ENCODE results near the gene VWA7.

The VWA7 gene

DNA sequence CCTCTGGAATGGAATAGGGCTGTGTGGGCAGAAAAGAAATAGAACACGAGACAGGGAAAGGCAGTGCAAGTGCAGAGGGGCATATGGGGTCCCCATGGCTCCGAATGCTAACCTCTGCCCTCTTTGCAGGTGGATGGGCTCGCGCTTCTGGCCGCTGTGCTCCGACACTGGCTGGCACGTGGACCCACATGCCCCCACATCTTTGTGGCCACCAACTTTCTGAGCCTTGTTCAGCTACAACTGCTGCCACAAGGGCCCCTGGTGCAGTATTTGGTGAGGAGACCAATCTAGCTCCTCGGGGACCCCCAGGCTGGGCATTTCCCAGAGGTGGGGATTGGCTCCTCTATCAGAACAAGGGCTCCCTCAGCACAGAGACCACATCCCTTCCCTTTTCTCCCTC is 15.8 kb downstream of the VWA7 start:
- no peak for FAIRE-seq
- DNase-seq (ENCODE audit: insufficient read length, low spot score) = no peak

DNA sequence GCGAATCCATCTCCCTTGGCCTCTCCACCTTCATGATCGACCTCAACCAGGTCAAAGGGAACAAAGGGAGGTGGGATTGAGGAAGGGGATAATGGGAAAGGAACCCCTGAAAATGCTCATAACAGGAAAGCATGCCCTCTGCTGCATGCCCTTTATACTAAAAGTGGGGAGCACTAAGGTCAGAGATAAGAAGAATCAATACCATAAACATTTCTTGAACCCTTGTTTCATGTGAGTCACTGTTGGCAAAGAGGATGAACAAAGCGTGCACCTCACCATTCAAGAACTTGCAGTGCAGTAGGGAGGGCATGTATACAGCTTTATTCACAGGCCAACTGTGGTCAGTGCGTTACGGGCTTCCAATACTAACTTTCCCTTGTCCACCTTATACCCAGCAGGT is 16.3 kb downstream of the VWA7 start:
- FAIRE-seq = no peak
- DNase-seq (ENCODE audit: insufficient read length, low spot score) = no peak

DNA sequence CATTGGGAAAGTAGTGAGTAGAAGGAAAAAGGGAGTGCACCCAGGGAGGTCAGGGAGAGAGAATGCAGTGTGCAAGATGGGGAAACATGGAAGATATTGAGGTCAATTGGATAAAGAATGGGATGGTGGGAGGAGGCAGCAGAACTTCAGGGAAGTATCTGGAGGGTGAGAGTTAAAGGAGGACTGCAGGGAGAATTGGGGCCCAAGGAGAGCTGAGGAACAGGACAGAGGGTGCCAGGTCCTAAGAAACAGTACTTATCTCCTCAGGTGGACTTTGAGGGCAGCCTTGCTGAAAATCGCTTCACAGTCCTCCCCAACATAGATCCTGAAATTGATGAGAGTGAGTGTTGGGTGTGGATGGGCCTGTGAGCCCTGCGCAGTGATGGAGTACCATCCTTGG is 18.8 kb downstream of the VWA7 start:
- DNase-seq (ENCODE audit: insufficient read length, low spot score) (no peak), FAIRE-seq (no peak)

DNA sequence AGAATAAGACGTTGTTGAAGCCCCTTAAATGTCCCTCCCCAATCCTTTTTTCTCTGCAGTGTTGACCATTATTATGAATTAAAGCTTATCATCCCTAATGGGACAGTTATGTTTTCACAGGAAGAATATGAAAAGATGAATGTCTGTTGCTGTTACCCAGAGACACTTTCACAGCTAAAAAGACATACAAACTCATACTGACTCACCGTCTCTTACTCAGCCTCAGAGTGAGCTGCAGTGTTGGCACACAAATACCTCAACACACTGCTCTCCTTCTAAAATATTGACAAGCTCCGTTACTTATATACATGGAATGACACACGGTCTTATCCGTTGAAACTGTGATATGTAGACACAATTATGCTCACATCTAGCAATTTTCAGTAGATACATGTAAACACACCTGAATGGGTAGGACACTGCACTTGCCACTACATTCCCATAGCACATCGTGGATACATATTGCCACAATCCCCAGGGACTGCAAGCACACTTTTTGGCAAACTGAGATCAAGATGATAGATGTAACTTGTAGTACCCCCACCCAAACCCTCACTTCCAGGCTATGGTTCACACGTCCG is 24.3 kb downstream of the VWA7 start:
- DNase-seq (ENCODE audit: insufficient read length, low spot score) = no peak
- FAIRE-seq = no peak

DNA sequence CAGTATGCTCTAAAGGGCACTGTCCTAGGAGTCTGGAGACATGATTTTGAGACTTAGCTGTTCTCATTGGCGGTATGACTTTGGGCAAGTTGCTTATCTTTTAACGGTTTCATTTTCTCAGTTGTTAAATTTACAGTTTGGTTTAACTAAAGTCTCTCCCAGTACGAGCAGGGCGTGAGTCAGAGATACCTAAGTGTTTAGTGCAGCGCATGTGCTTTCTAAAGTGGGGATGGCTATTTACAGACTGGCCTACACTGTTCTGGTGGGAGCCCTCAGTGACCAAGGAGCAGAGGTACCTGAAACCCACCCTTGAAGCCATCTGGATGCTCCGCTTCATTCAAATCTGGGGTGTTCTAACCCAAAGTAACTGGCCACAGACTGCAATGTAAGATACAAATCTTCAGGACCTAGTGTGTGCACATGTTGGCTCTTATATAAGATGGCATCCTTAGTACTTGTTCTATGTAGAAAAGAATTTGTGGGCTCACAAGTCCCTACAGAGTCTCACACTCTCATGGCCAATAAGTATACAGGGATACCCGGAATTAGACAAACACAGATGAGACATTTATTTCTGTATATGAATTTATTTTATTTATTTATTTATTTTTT is 26.6 kb downstream of the VWA7 start:
- DNase-seq (ENCODE audit: insufficient read length, low spot score) = no peak
- no peak for FAIRE-seq

DNA sequence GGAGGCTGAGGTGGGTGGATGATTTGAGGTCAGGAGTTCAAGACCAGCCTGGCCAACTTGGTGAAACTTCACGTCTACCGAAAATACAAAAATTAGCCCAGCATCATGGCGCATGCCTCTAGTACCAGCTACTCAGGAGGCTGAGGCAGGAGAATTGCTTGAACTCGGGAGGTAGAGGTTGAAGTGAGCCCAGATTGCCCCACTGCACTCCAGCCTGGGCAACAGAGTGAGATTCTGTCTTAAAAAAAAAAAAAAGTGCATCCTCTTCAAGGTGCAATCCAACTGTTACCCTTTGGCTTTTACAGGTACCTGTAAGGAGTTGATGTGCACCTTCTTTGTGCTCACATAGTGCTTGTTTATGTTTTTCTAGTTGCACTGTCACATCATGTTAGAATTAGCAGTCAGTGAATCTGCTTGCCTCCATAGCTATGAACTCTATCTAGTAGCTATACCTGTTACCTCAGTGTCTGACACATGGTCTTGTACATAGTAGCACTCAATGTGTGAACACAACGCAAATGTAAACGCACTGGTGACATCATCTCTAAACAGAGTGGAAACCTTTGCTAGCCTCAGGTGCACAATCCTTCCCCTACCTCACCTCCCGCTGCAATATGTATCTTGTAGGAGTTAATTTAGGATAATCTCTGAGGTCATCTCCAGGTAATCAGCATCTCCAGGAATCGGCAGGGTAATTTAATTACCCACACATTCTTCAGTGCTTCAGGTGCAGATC is 27.7 kb downstream of the VWA7 start:
- no peak for FAIRE-seq
- DNase-seq (ENCODE audit: insufficient read length, low spot score) = no peak

DNA sequence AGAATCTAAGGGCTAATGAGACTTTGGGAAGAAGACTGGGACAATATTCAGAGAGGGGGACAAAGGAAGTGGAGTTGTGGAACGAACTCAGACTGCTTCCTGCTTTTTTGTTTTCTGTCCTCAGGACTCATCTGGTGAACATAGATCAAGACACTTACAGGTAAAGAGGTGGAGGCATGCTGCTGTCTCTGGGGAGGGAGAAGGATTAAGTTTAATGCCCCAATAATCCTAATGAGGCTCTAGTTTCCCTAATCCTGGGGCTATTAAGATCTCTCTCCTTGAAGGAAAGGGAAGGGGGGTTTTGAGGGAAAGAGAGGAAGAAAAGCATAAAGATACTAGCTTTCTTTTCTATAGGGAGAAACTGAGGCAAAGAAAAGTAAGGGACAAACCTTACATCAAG is 32.7 kb downstream of the VWA7 start:
- FAIRE-seq = no peak
- no peak for DNase-seq (ENCODE audit: insufficient read length, low spot score)

DNA sequence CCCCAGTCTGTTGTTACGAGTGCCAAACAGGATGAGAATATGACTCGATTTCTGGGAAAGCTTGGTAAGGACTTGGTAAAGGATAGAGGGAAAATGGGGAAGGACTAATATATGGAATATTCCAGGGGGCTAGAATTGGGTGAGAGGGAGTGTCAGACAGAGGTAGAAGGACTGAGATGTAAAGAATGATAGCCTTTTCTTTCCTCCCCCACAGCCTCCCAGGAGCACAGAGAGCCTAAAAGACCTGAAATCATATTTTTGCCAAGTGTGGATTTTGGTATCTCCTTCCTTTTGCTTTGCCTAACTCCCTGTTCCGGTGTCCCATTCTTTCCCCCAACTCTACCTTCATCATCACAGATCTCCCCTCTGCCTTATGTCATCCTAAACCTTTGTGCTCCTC is 34.2 kb downstream of the VWA7 start:
- no peak for DNase-seq (ENCODE audit: insufficient read length, low spot score)
- FAIRE-seq = no peak

DNA sequence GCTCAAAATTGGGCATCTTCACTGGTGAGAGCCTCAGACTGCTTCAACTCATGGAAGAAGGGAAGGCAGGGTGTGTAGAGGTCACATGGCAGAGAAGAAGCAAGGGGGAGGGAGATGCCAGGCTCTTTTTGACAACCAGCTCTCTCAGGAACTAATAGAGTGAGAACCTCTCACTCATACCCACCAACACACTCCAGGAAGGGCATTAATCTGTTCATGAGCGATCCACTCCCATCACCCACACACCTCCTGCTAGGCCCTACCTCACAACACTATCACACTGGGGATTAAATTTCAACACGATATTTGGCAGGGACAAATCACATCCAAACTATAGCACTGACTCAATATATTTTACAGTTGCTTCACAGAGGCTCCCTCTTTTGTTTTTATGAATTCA is 35.3 kb downstream of the VWA7 start:
- FAIRE-seq (no peak), DNase-seq (ENCODE audit: insufficient read length, low spot score) (no peak)

DNA sequence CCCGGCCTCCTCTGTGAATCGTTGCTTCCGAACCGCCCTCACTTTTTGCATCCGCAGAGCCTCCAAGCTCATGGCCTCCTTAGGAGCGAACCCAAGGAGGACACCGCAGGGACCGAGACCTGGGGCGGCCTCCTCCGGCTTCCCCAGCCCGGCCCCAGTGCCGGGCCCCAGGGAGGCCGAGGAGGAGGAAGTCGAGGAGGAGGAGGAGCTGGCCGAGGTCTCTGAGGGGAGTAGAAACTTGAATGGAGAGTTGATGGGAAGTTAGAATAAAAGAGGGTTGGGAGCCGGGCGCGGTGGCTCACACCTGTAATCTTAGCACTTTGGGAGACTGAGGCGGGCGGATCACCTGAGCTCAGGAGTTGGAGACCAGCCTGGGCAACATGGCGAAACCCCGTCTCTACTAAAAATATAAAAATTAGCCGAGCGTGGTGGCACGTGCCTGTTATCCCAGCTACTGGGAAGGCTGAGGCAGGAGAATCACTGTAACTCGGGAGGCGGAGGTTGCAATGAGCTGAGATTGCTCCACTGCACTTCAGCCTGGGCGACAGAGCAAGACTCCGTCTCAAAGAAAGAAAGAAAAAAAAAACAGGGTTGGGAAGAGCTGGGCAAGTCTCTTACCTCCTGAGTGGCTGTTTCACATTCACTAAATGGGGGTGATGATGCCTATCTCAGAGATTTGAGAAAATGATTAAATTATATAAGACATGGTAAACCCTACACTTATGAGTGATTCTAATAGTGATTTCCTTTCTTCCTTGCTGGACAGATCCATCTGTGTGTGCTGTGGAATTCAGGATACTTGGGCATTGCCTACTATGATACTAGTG is 36.5 kb downstream of the VWA7 start:
- peak; percentile 44 for DNase-seq (ENCODE audit: insufficient read length, low spot score)

DNA sequence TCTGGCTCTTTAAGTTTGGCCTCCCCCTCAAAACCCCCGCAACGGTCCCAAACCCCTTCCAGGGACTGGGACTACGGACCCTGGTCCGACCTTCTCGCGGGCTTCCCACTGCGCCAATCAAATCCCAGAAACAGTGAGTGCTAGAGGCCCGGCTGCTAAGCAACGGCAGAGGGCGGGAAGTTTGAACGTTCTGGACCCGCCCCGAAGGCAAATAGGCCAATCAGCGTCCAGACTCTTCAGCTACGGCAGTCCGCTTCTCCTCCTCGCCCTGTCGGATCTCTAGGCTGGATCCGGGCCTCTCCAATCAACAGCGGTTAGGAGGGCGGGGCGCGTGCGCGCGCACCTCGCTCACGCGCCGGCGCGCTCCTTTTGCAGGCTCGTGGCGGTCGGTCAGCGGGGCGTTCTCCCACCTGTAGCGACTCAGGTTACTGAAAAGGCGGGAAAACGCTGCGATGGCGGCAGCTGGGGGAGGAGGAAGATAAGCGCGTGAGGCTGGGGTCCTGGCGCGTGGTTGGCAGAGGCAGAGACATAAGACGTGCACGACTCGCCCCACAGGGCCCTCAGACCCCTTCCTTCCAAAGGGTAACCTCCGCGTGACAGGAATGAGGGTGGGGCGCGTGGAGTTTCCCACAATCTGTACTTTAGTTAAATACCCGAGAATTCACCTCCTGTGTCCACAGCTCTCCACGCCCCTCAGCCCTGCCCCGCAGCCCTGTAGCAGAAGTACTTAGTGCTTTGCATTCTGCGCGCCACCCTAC is 37.3 kb downstream of the VWA7 start, which contains the start of gene MSH5:
Gene MSH5, plus strand, starts transcription at position 367 of the 758 bp plus-strand sequence. CDS start 462 bp downstream, outside the sequence.
- FAIRE-seq (peak; percentile 96), DNase-seq (ENCODE audit: insufficient read length, low spot score) (peak; percentile 83)

More for the DNA sequence above, 36.5 kb downstream of the VWA7 start:
- FAIRE-seq = peak; percentile 37

DNA sequence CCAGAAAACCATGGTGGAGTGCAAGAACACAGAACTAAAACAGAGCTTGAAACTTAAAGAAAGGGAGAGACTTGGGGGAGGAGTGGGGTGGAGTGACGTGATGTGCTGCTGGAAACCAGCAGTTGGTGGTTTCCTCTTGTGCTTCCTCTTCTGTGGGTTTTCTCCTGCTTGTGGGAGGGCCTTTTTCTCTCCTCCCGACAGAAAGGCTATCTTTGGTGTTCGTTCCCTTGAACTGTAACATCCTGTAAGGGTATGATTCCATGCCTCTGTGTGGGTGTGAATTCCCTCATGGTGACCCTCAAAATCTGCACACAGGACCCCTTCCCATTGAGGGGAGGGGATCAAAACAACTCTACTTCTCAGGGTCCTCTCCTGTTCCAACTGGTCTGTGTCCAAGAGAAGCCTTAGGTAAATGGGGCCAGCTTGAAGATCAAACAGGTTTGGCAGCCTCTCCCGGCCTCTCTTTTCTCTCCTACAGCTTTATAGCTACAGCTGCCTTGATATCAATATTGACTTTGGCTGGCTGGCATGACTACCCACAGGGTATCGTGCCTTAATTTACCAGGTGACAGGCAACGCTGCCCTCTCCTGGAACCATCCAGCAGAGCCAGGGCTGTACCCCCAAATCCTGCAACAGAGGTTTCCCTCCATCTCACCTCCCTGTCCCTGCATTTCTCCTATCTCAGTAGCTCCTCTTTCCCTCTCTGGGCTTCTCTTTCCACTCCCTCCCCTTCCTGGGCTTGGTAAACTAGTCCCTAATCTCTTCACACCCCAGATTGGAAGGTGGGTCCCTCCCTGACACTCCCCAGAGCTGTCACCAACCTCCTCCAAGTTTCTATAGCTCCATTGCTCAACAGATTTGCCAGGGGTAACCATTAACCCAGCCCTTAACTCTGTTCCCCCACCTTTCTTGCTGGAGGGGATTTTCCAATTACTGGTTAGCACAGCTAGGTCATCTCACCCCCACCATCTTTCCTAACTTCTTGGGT is 38.8 kb downstream of the VWA7 start:
- peak; percentile 46 for DNase-seq (ENCODE audit: insufficient read length, low spot score)

DNA sequence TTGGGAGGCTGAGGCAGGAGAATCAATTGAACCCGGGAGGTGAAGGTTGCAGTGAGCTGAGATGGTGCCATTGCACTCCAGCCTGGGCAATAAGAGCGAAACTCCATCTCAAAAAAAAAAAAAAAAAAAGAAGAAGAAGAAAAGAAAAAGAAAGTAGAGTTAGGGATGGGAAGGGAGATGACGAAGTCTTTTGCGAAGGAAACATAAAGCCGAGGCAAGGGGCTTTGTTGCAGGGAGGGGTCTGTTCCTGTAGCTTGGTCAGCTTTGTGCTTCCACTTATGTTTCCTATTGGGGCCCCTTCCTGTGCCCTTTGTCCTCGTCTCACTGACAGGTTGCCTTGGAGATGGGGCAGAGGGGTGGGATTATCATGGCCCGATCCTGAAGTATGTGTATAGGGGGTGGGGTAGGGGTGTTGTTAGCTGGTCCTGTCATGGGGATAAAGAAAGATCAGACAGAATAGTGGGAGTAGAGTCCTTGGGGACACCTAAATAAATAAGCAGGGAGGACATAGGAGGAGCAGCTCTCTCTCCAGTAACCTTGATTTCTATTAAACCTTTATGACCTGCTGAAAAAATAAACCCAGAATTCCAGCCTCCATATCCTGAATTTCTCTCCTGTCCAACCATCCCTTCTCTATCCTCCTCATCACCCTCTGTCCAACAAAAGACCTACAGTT is 39.7 kb downstream of the VWA7 start:
- no peak for FAIRE-seq
- DNase-seq (ENCODE audit: insufficient read length, low spot score) = no peak

More for the DNA sequence above, 38.8 kb downstream of the VWA7 start:
- peak; percentile 90 for FAIRE-seq

DNA sequence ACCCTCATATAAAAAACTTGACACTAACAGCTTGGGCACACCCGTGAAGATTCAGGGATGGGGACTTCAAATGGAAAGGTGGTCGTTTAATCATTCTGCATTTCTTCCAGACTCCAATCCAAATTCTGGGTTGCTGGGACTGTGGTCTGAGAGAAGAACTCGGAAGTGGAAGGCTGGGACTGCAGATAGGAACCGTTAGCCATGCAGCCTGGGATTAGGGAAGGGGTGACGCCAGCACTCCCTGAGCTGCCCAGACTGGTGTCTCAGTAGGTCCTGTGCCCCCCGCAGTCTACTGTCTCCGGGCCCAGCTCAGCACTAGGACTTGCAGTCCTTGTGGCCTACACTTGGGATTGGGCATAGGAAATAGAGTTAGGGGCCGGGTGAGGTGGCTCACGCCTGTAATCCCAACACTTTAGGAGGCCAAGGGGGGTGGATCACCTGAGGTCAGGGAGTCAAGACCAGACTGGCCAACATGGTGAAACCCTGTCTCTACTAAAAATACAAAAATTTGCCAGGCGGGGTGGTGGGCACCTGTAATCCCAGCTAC is 40.3 kb downstream of the VWA7 start:
- no peak for FAIRE-seq

DNA sequence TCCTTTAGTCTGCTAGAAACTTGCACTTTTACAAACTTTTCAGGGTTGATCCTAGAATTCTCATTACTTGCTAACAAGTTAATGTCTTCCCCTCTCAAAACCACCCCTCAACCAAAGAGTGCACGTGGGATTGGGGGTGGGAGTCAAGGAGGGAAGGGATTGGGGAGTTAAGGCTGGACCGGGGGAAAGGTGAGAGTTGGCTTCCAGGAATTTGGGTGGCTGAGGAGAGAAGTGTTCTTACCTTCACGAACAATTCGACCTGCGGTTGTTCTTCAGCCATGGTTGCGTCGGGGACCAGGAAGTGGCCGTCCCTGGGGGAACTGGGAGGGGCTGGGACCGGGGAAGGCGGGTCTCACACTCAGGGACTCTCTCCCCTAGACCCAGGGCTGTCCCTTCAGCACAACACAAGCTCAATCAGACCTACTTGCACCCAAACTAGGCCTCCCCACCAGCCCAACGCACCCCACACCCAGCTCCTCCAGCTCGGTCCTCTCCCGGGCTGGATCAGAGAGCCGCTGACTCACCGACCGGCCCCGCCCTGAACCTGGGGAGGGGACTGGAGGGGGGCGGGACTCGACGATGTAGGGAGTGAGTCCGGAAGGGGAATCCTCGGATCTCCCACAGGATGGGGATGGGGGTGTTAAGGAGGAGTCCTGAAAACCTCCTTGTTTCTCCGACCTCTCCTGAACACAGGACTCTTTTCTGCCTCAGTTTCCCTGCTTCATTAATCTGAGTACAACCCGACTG is 40.9 kb downstream of the VWA7 start, which contains the start of gene CLIC1:
Gene CLIC1, minus strand, starts transcription at position 510 of the 747 bp plus-strand sequence. Its CDS starts 230 bp downstream, at position 280.
- peak; percentile 86 for FAIRE-seq
- peak; percentile 56 for DNase-seq (ENCODE audit: insufficient read length, low spot score)

More for the DNA sequence above, 40.3 kb downstream of the VWA7 start:
- no peak for DNase-seq (ENCODE audit: insufficient read length, low spot score)

DNA sequence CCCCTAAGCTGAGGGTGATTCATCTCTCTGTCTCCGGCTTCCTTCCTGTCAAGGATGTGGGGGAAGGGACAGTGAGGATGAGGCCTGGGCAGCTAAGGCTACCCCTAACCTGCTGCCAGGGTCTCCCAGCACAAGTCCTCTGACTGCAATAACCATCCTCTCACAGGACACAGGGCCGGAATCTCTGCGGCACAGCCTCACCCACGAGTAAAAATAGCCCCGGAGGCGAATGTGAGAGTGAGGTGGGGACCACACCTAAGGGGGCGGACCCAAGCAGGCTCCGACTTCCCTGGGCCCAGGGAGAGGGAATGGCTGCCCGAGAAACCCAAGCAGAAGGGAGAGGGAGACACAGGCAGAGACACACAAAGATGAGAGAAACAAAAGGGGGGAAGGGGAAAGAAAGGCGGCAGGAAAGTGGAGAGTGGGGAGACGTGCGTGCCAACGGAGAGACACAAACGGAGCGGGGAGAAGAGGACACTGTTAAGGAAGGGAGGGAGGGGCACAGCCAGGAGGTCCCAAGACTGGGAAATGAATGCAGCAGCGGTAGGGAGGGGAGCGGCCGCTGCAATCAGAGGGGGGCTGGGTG is 42.2 kb downstream of the VWA7 start:
- peak; percentile 61 for DNase-seq (ENCODE audit: insufficient read length, low spot score)
- FAIRE-seq = peak; percentile 74

DNA sequence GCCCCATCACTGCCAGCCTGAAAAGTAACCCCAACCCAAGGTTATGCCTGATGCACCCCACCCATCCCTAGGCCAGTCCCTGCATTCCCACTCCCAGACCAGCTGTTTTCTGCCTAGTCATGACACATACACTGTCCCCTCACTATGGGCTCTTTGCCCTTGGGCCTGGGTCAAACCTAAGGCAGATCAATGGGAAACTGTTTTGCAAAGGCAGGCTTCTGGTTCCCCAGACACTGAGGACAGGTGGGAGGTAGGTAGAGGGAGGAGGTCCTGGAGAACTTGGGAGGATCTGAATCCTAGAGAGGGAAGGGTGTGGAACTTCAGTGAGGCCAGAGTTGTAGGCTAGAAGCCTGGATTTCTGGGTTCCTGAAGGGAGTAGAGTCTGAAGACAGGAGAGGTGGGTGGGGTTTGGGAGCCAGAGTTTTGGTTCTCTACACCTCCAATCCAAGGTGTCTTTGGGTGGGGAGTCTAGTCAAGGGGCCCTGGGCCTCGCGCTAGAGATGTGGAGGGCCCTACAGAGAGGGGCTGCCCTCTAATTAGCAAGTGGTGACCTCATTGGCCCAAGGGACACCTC is 42.8 kb downstream of the VWA7 start:
- no peak for DNase-seq (ENCODE audit: insufficient read length, low spot score)
- FAIRE-seq = no peak
